Endodermal cell (in vitro differentiated cells): ENCODE results near the gene RPGR. TPM values are rescaled to one million over a fixed set of nuclear protein-coding genes. Genes with fewer than 3 reads are reported as not detected.

Source experiments
- DNase-seq: peaks from one replicate; pipeline ENCODE4 v3.0.0-alpha.2; 2017
- H3K27ac ChIP-seq: 2 replicates; pipeline ENCODE4 v1.5.1; 2013; ENCODE audit warnings: mild to moderate bottlenecking, low read depth, low read length, moderate library complexity
- H3K27me3 ChIP-seq: 2 replicates; pipeline ENCODE4 v1.6.1; 2013; ENCODE audit warnings: mild to moderate bottlenecking, low read length, moderate library complexity; ENCODE audit not compliant: insufficient read depth, control insufficient read depth, poor library complexity, severe bottlenecking
- H3K36me3 ChIP-seq: 2 replicates; pipeline ENCODE4 v1.7.0; 2013; ENCODE audit warnings: mild to moderate bottlenecking, low read length, moderate library complexity; ENCODE audit not compliant: control insufficient read depth, insufficient read depth
- H3K4me1 ChIP-seq: one replicate; pipeline ENCODE4 v1.7.0; 2013; ENCODE audit warnings: low read length; ENCODE audit not compliant: control insufficient read depth, insufficient read depth
- H3K4me3 ChIP-seq: 2 replicates; pipeline ENCODE4 v1.5.1; 2013; ENCODE audit warnings: mild to moderate bottlenecking, low read length, moderate library complexity
- H3K9ac ChIP-seq: 2 replicates; pipeline ENCODE4 v1.6.1; 2013; ENCODE audit warnings: mild to moderate bottlenecking, low read length, moderate library complexity; ENCODE audit not compliant: poor library complexity, severe bottlenecking; ENCODE audit errors: extremely low read depth
- H3K9me3 ChIP-seq: 2 replicates; pipeline ENCODE4 v1.6.1; 2013; ENCODE audit warnings: mild to moderate bottlenecking, low read length, moderate library complexity; ENCODE audit not compliant: control insufficient read depth
- H3K27ac Mint-ChIP-seq: 2 replicates; pipeline ENCODE4 v1.8.0; 2020; ENCODE audit warnings: mixed read lengths
- H3K27me3 Mint-ChIP-seq: 2 replicates; pipeline ENCODE4 v1.8.0; 2021; ENCODE audit warnings: mild to moderate bottlenecking, mixed read lengths; ENCODE audit not compliant: insufficient read depth
- H3K36me3 Mint-ChIP-seq: 2 replicates; pipeline ENCODE4 v1.8.0; 2020; ENCODE audit warnings: low read depth, mixed read lengths
- H3K4me1 Mint-ChIP-seq: 2 replicates; pipeline ENCODE4 v1.8.0; 2020; ENCODE audit warnings: mixed read lengths
- H3K4me3 Mint-ChIP-seq: 2 replicates; pipeline ENCODE4 v1.8.0; 2020; ENCODE audit warnings: mild to moderate bottlenecking, moderate library complexity, mixed read lengths
- H3K9me3 Mint-ChIP-seq: 2 replicates; pipeline ENCODE4 v1.8.0; 2020; ENCODE audit warnings: mild to moderate bottlenecking, mixed read lengths
- CTCF ChIP-seq: fragments of 200-600 bp; sonication (generic); conservative IDR thresholded peaks from 2 replicates; pipeline ENCODE4 v1.5.0; 2021; ENCODE audit warnings: antibody characterized with exemption, mild to moderate bottlenecking
- WGBS, 2 experiments: methylation state at CpG; one replicate each; pipeline versions ENCODE4 v1.1.5 to v1.1.7; 2013; ENCODE audit warnings: missing lambda C conversion rate in 2 of 2, mixed read lengths in 1 of 2; ENCODE audit not compliant: insufficient coverage in 1 of 2, insufficient read length in 1 of 2; 5-methylcytosine and 5-hydroxymethylcytosine counted together
- total RNA-seq, 2 donors: library from RNA; stranded (reverse); fragmentation: NEBNext Ultra II Directional in 1 of 2; extraction: Animal tissue kit (Norgen Biotek cat#: 25700) in 1 of 2; gene quantifications; 2 replicates in 1 of 2; 3 replicates in 1 of 2; pipeline ENCODE4 v1.2.1, GENCODE V29; 2021

The RPGR gene
- total RNA-seq, 2 donors from 2014 or later, result 12.3 to 20.5 TPM

GRCh38 chrX:38356401-38356800, 29.1 kb upstream of the RPGR start:
- Mint-ChIP-seq H3K36me3 (no peaks in the 10 kb centered on the region), H3K4me3 (no peak overlapping the region), H3K27me3 (no peaks in the 10 kb centered on the region), H3K4me1 (no peaks in the 10 kb centered on the region), H3K9me3 (peaks cover 42% of the 10 kb centered on the region), H3K27ac (no peak overlapping the region)
- TF ChIP-seq CTCF, result no peak
- 94% methylated on average over 4 of the region's 8 CpGs; no CpG with 5 or more reads in 1 of the 2 experiments for WGBS, 2 experiments
- no peaks in the 10 kb centered on the region for H3K9me3 ChIP-seq
- no peaks in the 10 kb centered on the region for H3K36me3 ChIP-seq
- H3K27me3 ChIP-seq, result no peaks in the 10 kb centered on the region
- no peaks in the 10 kb centered on the region for H3K4me1 ChIP-seq
- H3K4me3 ChIP-seq, result no peak overlapping the region
- no peak overlapping the region for H3K27ac ChIP-seq
- H3K9ac ChIP-seq, result no peak overlapping the region
- DNase-seq, result no peak

GRCh38 chrX:38352362-38352761, 25.1 kb upstream of the RPGR start, which contains the start of gene OTC:
TSS of gene OTC (plus strand) at chrX:38352604. CDS start at chrX:38352697, 93 bp downstream.
- no peaks in the 10 kb centered on the region for H3K9me3 ChIP-seq
- H3K9ac ChIP-seq, result no peak within 1 kb of the TSS
- no peak for DNase-seq
- Mint-ChIP-seq H3K4me3 (no peak within 1 kb of the TSS), H3K4me1 (no peaks in the 10 kb centered on the region), H3K36me3 (no peaks in the 10 kb centered on the region), H3K27me3 (peaks cover 2% of the 10 kb centered on the region), H3K9me3 (peaks cover 55% of the 10 kb centered on the region), H3K27ac (no peak within 1 kb of the TSS)
- TF ChIP-seq CTCF, result no peak
- no peak within 1 kb of the TSS for H3K27ac ChIP-seq
- H3K27me3 ChIP-seq, result no peaks in the 10 kb centered on the region
- H3K4me3 ChIP-seq, result no peak within 1 kb of the TSS
- 95 to 100% methylated on average over 2 to 3 of the region's 4 CpGs for WGBS, 2 experiments
- H3K36me3 ChIP-seq, result no peaks in the 10 kb centered on the region
- H3K4me1 ChIP-seq, result no peaks in the 10 kb centered on the region

- H3K27ac Mint-ChIP-seq, result no peak overlapping the region
- 100% methylated on average over 1 of the region's 3 CpGs; no CpG with 5 or more reads in 1 of the 2 experiments for WGBS, 2 experiments
- Histone ChIP-seq H3K9ac (no peak overlapping the region), H3K4me3 (no peak overlapping the region), H3K4me1 (no peaks in the 10 kb centered on the region), H3K27ac (no peak overlapping the region), H3K27me3 (no peaks in the 10 kb centered on the region), H3K36me3 (no peaks in the 10 kb centered on the region), H3K9me3 (no peaks in the 10 kb centered on the region)
- H3K9me3 Mint-ChIP-seq, result peaks cover 50% of the 10 kb centered on the region
- no peak overlapping the region for H3K4me3 Mint-ChIP-seq
- H3K27me3 Mint-ChIP-seq, result peaks cover 2% of the 10 kb centered on the region
- H3K4me1 Mint-ChIP-seq, result no peaks in the 10 kb centered on the region
- H3K36me3 Mint-ChIP-seq, result no peaks in the 10 kb centered on the region
- DNase-seq, result no peak
- TF ChIP-seq CTCF, result no peak
These were observed 24.0 kb upstream of the RPGR start for GRCh38 chrX:38351346-38351745.
